HG02885 (cell line): ENCODE measurements around the gene DELE1.

Experiments
- ATAC-seq: cut with Tn5 transposase; IDR thresholded peaks from one replicate; pipeline ENCODE4 v1.9.1; 2021; ENCODE audit warnings: mild to moderate bottlenecking; ENCODE audit not compliant: unreplicated experiment, poor library complexity

DELE1 gene

GRCh38 chr5:141950207-141951005, 26.7 kb downstream of the DELE1 start:
- ATAC-seq = no peak

GRCh38 chr5:141951332-141951781, 27.7 kb downstream of the DELE1 start:
- ATAC-seq = peak; percentile 93

GRCh38 chr5:141952020-141952419, 28.3 kb downstream of the DELE1 start:
- no peak for ATAC-seq

GRCh38 chr5:141954194-141954593, 30.5 kb downstream of the DELE1 start:
- no peak for ATAC-seq

GRCh38 chr5:141957367-141957996, 33.8 kb downstream of the DELE1 start:
- ATAC-seq = no peak

GRCh38 chr5:141958113-141958512, 34.4 kb downstream of the DELE1 start, which contains the start of gene PCDH12:
Gene PCDH12, minus strand, starts transcription at chr5:141958202. Its CDS starts 351 bp downstream, at chr5:141957851.
- ATAC-seq = no peak

- ATAC-seq = no peak
Measured at GRCh38 chr5:141958546-141959172, 35.0 kb downstream of the DELE1 start.

GRCh38 chr5:141960018-141960417, 36.3 kb downstream of the DELE1 start:
- no peak for ATAC-seq

GRCh38 chr5:141960449-141961323, 37.0 kb downstream of the DELE1 start:
- peak; percentile 96 for ATAC-seq

- no peak for ATAC-seq
Measured at GRCh38 chr5:141961466-141961865, 37.8 kb downstream of the DELE1 start.

- no peak for ATAC-seq
Measured at GRCh38 chr5:141963701-141964100, 40.0 kb downstream of the DELE1 start.

GRCh38 chr5:141965071-141965470, 41.4 kb downstream of the DELE1 start:
- no peak for ATAC-seq

GRCh38 chr5:141966275-141966962, 42.7 kb downstream of the DELE1 start:
- no peak for ATAC-seq

GRCh38 chr5:141966963-141967333, 43.3 kb downstream of the DELE1 start:
- ATAC-seq = no peak

GRCh38 chr5:141968914-141969608, 45.4 kb downstream of the DELE1 start, which contains the start of gene RNF14:
Gene RNF14, plus strand, starts transcription at chr5:141969105. Its CDS starts 4,484 bp downstream, at chr5:141973589.
- peak; percentile 92 for ATAC-seq

GRCh38 chr5:141969783-141970771, 46.4 kb downstream of the DELE1 start:
- ATAC-seq = peak; percentile 66

- ATAC-seq = no peak
Measured at GRCh38 chr5:141973871-141974595, 50.4 kb downstream of the DELE1 start.
